Endodermal cell (in vitro differentiated cells): Measurements from ENCODE around the gene MRTFA. TPM values are rescaled to one million over a fixed set of nuclear protein-coding genes. Genes with fewer than 3 reads are reported as not detected.

ENCODE experiments used
- DNase-seq: peaks from one replicate; pipeline ENCODE4 v3.0.0-alpha.2; 2017
- H3K27ac ChIP-seq: 2 replicates; pipeline ENCODE4 v1.5.1; 2013; ENCODE audit warnings: mild to moderate bottlenecking, low read depth, low read length, moderate library complexity
- H3K27me3 ChIP-seq: 2 replicates; pipeline ENCODE4 v1.6.1; 2013; ENCODE audit warnings: mild to moderate bottlenecking, low read length, moderate library complexity; ENCODE audit not compliant: insufficient read depth, control insufficient read depth, poor library complexity, severe bottlenecking
- H3K36me3 ChIP-seq: 2 replicates; pipeline ENCODE4 v1.7.0; 2013; ENCODE audit warnings: mild to moderate bottlenecking, low read length, moderate library complexity; ENCODE audit not compliant: control insufficient read depth, insufficient read depth
- H3K4me1 ChIP-seq: one replicate; pipeline ENCODE4 v1.7.0; 2013; ENCODE audit warnings: low read length; ENCODE audit not compliant: control insufficient read depth, insufficient read depth
- H3K4me3 ChIP-seq: 2 replicates; pipeline ENCODE4 v1.5.1; 2013; ENCODE audit warnings: mild to moderate bottlenecking, low read length, moderate library complexity
- H3K9ac ChIP-seq: 2 replicates; pipeline ENCODE4 v1.6.1; 2013; ENCODE audit warnings: mild to moderate bottlenecking, low read length, moderate library complexity; ENCODE audit not compliant: poor library complexity, severe bottlenecking; ENCODE audit errors: extremely low read depth
- H3K9me3 ChIP-seq: 2 replicates; pipeline ENCODE4 v1.6.1; 2013; ENCODE audit warnings: mild to moderate bottlenecking, low read length, moderate library complexity; ENCODE audit not compliant: control insufficient read depth
- H3K27ac Mint-ChIP-seq: 2 replicates; pipeline ENCODE4 v1.8.0; 2020; ENCODE audit warnings: mixed read lengths
- H3K27me3 Mint-ChIP-seq: 2 replicates; pipeline ENCODE4 v1.8.0; 2021; ENCODE audit warnings: mild to moderate bottlenecking, mixed read lengths; ENCODE audit not compliant: insufficient read depth
- H3K36me3 Mint-ChIP-seq: 2 replicates; pipeline ENCODE4 v1.8.0; 2020; ENCODE audit warnings: low read depth, mixed read lengths
- H3K4me1 Mint-ChIP-seq: 2 replicates; pipeline ENCODE4 v1.8.0; 2020; ENCODE audit warnings: mixed read lengths
- H3K4me3 Mint-ChIP-seq: 2 replicates; pipeline ENCODE4 v1.8.0; 2020; ENCODE audit warnings: mild to moderate bottlenecking, moderate library complexity, mixed read lengths
- H3K9me3 Mint-ChIP-seq: 2 replicates; pipeline ENCODE4 v1.8.0; 2020; ENCODE audit warnings: mild to moderate bottlenecking, mixed read lengths
- WGBS, 2 experiments: methylation state at CpG; one replicate each; pipeline versions ENCODE4 v1.1.5 to v1.1.7; 2013; ENCODE audit warnings: missing lambda C conversion rate in 2 of 2, mixed read lengths in 1 of 2; ENCODE audit not compliant: insufficient coverage in 1 of 2, insufficient read length in 1 of 2; 5-methylcytosine and 5-hydroxymethylcytosine counted together
- total RNA-seq, 2 donors: library from RNA; stranded (reverse); fragmentation: NEBNext Ultra II Directional in 1 of 2; extraction: Animal tissue kit (Norgen Biotek cat#: 25700) in 1 of 2; gene quantifications; 2 replicates in 1 of 2; 3 replicates in 1 of 2; pipeline ENCODE4 v1.2.1, GENCODE V29; 2021
- TF ChIP-seq, protein P1 (sequence below): fragments of 200-600 bp; sonication (generic); conservative IDR thresholded peaks from 2 replicates; pipeline ENCODE4 v1.5.0; 2021; ENCODE audit warnings: antibody characterized with exemption, mild to moderate bottlenecking

MRTFA gene
- total RNA-seq, 2 donors from 2014 or later: 43.3 to 44.7 TPM

- Mint-ChIP-seq H3K4me1 (no peaks in the 10 kb centered on the region), H3K9me3 (no peaks in the 10 kb centered on the region), H3K27me3 (no peaks in the 10 kb centered on the region), H3K36me3 (peaks cover 94% of the 10 kb centered on the region), H3K4me3 (no peak overlapping the region), H3K27ac (no peak overlapping the region)
- DNase-seq: no peak
- TF ChIP-seq, protein P1, sequence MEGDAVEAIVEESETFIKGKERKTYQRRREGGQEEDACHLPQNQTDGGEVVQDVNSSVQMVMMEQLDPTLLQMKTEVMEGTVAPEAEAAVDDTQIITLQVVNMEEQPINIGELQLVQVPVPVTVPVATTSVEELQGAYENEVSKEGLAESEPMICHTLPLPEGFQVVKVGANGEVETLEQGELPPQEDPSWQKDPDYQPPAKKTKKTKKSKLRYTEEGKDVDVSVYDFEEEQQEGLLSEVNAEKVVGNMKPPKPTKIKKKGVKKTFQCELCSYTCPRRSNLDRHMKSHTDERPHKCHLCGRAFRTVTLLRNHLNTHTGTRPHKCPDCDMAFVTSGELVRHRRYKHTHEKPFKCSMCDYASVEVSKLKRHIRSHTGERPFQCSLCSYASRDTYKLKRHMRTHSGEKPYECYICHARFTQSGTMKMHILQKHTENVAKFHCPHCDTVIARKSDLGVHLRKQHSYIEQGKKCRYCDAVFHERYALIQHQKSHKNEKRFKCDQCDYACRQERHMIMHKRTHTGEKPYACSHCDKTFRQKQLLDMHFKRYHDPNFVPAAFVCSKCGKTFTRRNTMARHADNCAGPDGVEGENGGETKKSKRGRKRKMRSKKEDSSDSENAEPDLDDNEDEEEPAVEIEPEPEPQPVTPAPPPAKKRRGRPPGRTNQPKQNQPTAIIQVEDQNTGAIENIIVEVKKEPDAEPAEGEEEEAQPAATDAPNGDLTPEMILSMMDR: no peak
- Histone ChIP-seq H3K4me1 (no peaks in the 10 kb centered on the region), H3K4me3 (no peak overlapping the region), H3K9me3 (no peaks in the 10 kb centered on the region), H3K36me3 (peaks cover 87% of the 10 kb centered on the region), H3K27ac (no peak overlapping the region), H3K9ac (no peak overlapping the region), H3K27me3 (no peaks in the 10 kb centered on the region)
- 80 to 100% methylated on average over 1 of the region's 1 CpG for WGBS, 2 experiments
Observed at GRCh38 chr22:40364431-40364830, 272.1 kb downstream of the MRTFA start.

GRCh38 chr22:40363059-40363458, 273.5 kb downstream of the MRTFA start:
- Mint-ChIP-seq H3K27ac (no peak overlapping the region), H3K9me3 (no peaks in the 10 kb centered on the region), H3K4me1 (no peaks in the 10 kb centered on the region), H3K36me3 (peaks cover 96% of the 10 kb centered on the region), H3K27me3 (no peaks in the 10 kb centered on the region), H3K4me3 (no peak overlapping the region)
- Histone ChIP-seq H3K4me3 (no peak overlapping the region), H3K27me3 (no peaks in the 10 kb centered on the region), H3K9me3 (no peaks in the 10 kb centered on the region), H3K4me1 (no peaks in the 10 kb centered on the region), H3K27ac (no peak overlapping the region), H3K9ac (no peak overlapping the region), H3K36me3 (peaks cover 96% of the 10 kb centered on the region)
- TF ChIP-seq, protein P1: no peak
- DNase-seq: no peak
- 86 to 98% methylated on average over 1 to 3 of the region's 3 CpGs for WGBS, 2 experiments

GRCh38 chr22:40361100-40361499, 275.4 kb downstream of the MRTFA start:
- Mint-ChIP-seq H3K4me3 (no peak overlapping the region), H3K9me3 (no peaks in the 10 kb centered on the region), H3K27ac (no peak overlapping the region), H3K4me1 (no peaks in the 10 kb centered on the region), H3K27me3 (no peaks in the 10 kb centered on the region), H3K36me3 (peaks cover 95% of the 10 kb centered on the region)
- H3K9me3 ChIP-seq: no peaks in the 10 kb centered on the region
- peaks cover 94% of the 10 kb centered on the region for H3K36me3 ChIP-seq
- H3K4me3 ChIP-seq: no peak overlapping the region
- no peaks in the 10 kb centered on the region for H3K27me3 ChIP-seq
- no peaks in the 10 kb centered on the region for H3K4me1 ChIP-seq
- 97% methylated on average over 3 to 5 of the region's 5 CpGs for WGBS, 2 experiments
- no peak overlapping the region for H3K27ac ChIP-seq
- H3K9ac ChIP-seq: no peak overlapping the region
- DNase-seq: no peak
- TF ChIP-seq, protein P1: no peak

Other genes with a start within 250 kb of the MRTFA start
- gene MCHR1, start 42.8 kb upstream of the MRTFA start, total RNA-seq: under 1 TPM in 1 of 2 donors, not detected in 1; 0.53 TPM
- 10 to 100 TPM; 25.4 to 29.4 TPM for gene SLC25A17, start 182.6 kb upstream of the MRTFA start, total RNA-seq
- gene ST13, start 219.9 kb upstream of the MRTFA start, total RNA-seq: 100 to 1,000 TPM; 310 to 324 TPM
- gene XPNPEP3, start 220.4 kb upstream of the MRTFA start, total RNA-seq: 10 to 100 TPM; 27.6 to 32.7 TPM
- not detected for gene DNAJB7, start 225.4 kb upstream of the MRTFA start, total RNA-seq